GM18858 (cell line): Measurements from ENCODE around the gene CDO1.

Experiments
- ATAC-seq: cut with Tn5 transposase; IDR thresholded peaks from one replicate; pipeline ENCODE4 v1.9.1; 2021; ENCODE audit not compliant: unreplicated experiment

The CDO1 gene

DNA sequence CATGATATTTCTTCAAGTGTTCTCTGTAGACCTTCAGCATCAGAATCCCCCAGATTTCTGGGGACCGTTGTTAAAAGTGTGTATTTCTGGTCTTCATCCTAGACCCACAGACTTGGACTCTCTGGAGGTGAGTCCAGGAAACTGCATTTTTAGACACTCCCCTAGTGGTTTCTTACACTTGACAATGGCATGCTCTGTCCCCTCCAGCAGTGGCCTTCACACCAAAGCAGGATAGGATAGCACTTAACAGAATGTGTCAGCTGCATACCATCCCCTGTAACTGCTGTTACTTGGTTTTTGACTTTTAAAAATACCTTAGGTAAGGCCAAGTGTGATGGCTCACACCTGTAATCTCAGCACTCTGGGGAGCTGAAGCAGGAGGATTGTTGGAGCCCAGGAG, 20.8 kb downstream of the CDO1 start:
- no peak for ATAC-seq

DNA sequence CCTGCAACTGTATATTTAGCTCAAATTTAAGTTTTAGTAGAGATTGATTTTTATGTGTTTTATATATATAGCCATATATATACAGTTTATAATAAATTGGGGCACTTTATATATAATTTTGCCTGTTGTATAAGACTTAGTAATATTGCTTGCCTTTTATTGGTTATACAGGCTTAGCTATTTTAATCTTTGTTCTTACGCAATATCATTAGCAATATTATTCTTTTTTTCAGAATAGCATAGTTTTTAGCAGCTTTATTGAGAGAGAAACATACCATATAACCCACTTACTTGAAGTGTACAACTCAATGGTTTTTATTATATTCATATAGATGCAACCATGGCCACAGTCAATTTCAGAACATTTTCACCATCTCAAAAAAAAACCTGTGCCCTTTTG, 28.0 kb downstream of the CDO1 start:
- ATAC-seq = no peak

DNA sequence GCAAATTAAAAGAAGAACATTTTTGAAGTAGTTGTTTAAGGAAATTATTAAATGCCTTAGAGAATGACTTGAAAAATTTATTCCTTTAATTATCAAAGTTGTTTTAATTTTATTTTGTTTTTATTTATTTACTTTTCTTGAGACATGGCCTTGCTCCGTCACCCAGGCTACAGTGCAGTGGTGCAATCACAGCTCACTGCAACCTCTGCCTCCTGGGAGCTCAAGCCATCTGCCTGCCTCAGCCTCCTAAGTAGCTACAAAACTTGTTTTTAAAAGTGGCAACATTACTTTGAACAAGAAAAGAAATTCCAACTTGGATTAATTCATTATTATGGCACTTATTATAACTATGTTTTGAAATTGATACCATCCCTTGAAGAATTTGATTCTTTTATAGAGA, 29.0 kb downstream of the CDO1 start:
- ATAC-seq = no peak

DNA sequence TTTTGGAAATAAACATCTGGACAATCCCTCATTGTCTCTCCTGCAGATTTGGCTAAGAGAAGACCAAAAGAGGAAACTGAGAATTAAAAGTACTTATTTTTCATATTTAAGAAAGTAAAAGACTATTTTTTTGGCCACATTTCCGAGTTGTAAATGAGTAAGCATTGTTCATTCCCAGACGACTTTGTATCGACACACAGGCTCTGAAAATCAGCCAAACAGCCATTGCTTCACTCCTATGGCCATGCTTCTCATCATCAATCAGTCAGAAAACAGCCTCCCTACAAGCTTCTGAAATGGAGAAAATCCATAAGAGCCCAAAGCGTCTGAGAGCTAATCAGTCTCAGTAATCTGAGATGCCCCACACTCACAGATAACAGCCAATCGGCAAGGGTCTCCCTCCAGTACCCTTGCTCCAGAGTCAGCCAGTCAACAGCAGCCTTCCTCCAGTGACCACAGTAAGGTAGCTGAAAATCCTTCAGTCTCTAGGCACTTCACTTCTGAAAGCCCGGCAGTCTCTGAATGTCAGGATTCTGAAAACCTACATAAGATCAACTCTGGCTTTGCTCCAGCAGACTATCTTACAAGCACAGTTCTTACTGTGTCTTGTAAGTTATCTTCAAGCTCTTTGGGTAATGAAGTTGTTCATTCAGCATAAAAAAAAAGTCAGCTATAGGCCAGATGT, 30.9 kb downstream of the CDO1 start:
- no peak for ATAC-seq

DNA sequence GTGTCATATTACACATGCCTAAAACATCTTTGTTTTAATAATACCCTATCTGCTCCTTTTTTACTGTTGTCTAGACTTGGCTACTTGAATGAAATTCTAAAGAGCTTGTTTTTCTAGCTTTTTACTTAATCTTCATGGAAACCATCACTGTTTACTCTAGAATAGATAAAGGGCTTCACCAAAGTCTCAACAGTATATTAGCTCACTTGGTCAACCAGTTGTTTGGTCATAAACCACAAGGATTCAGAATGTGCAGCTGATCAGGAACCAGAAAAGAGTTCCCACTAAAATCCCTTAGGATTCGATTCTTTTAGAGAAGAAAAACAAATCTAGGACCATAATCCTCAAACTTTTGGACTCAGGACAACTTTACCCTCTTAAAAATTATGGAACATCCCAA, 38.0 kb downstream of the CDO1 start:
- ATAC-seq = no peak

DNA sequence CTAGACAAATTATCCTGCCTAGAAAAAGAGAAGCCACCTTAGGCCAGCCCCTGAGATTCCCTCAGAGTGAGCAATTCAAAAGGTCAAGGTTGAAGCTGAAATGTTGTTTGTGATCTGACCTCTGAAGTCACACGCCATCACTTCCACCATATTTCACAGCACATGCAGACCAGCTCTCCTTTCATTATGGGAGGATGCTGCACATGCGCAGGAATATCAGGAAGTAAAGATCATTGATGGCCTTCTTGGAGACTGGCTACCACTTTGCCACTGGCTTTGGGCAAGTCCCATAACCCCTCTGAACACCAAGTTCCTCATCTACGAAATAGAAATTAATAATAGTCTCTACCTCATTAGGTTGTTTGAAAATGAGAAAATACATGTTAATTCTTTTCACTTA, 39.5 kb downstream of the CDO1 start:
- ATAC-seq = no peak

DNA sequence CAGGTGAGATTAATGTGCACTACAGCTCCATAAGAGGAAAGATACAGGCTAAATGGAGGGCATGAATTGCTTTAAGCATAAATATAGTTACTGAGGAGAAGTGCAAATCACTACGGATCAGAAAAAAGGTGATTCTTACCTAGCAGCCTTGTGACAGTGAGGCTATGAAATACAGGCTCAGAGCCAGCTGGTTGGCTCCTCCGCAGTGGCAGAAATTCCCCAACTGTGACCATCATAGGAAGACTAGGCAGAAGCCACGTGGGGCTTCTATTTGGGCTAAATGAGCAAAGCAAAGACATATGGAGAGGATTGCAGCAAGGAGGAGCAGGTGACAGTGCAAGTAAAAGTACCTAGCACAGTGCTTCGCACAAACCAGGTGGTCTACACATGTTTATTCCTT, 40.5 kb downstream of the CDO1 start:
- no peak for ATAC-seq

DNA sequence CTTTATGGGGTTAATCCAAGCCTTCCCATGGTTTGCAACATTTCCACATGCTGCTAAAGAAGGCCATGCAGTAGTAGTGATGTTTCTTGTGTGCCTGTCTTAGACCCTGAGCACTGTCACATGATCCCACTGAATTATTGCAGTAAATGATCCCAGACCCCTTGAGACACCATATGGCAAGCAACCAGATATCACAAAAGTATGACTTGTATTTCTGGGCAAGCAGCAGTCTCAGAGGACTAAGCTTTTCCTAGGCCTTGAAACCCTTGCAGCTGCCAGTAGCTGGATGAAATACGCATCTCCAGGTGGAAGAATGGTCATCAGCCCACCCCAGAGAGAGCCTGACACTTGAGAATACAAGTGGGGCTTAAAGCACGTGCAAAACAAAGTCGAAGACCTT, 41.8 kb downstream of the CDO1 start:
- ATAC-seq = no peak

DNA sequence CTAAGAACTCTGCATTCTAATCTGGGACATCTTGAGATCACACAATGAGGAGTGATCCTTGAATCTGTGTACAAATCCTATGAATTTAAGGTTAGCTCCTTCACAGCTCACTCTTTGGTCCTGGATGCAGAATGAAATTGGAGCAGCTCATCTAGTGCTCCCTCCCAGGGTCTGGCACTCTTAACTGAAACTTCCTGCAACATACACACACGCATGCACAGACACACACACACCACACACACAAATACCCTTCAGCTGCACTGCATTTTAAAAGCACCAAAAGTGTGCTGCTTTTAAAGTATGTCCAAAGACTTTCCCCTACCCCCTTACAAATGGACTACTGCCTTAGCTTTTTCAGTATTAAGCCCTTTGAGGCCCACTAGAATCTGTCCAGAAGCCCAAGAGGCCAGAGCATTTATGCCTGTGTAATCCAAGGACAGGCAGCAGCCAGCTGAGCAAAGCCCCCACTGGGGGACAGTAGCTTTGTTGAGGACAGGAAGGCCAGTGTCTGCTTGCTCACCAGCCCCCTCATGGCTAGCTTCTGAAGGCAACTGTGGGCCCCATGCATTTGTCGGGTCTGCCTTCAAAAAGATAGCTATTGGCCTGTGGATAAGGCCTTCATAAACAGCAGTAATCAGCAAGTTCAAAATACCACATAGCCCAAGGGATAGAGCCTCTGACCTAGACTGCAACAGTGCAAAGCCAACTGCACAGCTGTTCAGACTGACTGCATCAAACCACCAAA, 43.6 kb downstream of the CDO1 start:
- no peak for ATAC-seq

DNA sequence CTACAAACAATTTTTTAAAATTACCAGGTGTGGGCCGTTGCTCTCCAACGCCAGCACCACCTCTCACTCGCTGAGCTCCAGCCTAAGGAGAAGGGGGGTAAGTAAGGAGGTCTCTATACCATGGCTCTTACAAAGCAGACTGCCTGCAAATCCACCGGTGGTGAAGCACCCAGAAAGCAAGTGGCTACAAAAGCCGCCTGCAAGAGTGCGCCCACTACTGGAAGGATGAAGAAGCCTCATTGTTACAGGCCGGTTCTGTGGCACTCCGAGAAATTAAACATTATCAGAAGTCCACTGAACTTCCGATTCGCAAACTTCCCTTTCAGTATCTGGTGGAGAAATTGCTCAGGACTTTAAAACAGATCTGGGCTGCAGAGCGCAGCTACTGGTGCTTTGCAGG, 46.0 kb downstream of the CDO1 start:
- ATAC-seq = no peak

DNA sequence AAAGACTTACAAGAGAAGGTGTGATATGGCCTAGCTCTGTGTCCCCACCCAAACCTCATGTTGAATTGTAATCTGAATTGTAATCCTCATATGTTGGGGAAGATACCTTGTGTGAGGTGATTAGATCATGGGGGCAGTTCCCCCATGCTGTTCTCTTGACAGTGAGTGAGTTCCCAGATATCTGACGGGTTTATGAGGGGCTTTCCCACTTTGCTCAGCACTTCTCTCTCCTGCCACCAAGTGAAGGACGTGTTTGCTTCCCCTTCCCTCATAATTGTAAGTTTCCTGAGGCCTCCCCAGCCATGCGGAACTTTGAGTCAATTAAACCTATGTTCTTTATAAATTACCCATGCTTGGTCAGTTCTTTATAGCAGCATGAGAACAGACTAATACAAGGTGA, 49.0 kb downstream of the CDO1 start:
- no peak for ATAC-seq

DNA sequence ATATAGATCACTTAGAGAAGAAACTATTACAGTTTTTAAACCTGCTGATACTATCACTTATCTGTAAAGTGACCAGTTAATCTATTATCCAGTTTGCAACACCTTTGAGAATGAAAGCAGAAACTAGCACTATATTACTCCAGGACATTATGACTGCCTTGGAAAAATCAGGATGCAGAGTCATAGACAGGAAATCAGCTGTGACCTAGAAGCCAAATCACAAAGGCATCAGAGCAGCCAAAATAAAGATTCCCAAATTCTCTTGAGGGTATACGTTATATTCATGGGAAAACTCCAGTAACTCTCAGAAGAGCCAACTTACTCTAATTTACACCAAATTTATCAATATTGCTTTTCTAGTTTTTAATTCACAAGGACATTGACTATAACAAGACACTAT, 49.9 kb downstream of the CDO1 start:
- no peak for ATAC-seq

DNA sequence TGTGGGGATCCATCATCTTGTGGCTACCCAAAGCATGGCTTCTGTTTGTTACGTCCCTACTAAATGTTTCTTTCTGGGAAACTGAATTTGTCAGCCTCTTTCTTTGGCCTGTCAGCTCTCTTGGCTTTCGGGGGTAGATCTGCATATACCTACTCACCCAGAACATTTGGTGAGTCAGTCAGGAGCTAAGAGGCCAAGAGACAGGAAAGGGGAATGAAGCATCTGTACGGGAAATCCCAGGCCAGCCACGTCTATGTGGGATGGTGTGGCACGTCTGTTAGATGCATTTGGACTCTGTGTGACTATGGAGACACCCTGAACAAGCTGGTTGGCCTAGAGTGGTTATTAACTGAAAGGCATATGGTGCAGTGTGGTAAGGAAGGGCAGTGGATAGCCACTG, 58.1 kb downstream of the CDO1 start:
- no peak for ATAC-seq

DNA sequence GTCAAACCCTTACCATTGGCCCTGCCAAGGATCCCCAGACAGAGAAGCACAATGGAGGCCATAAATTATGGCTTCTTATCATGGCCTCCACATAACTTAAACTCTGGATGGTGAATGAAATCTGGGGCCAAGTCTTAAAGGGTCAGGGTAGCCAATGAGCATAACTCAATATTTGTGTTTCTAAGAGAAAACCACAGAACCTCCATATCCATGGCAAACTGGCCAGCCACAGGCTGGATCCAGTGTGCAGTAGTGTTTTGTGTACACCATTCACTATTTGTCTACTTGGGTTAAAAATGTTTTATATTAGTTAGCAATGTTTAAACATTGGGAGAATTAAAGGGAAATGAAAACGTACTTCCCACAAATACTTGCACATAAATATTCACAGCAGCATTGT, 60.8 kb downstream of the CDO1 start:
- no peak for ATAC-seq
